ENCODE measurements around the gene CCDC57. TPM values are rescaled to one million over a fixed set of nuclear protein-coding genes. Genes with fewer than 3 reads are reported as not detected.
A peak's percentile ranks its signal among the peaks of the same experiment; 100 is the strongest.

CCDC57 gene
- total and polyA plus RNA-seq, 10 donors, result 28.8 to 164 (median 51.9) TPM

- Histone ChIP-seq H3K9me3 (no peaks in the 10 kb centered on the region), H3K36me3 (peaks cover 0 to 5% (median 0%) of the 10 kb centered on the region in 6 donors), H3K4me3 (no peak overlapping the region), H3K4me1 (peaks cover 23 to 70% (median 52%) of the 10 kb centered on the region in 6 donors), H3K27me3 (replicated peaks in 1 of 7) (no peaks in the 10 kb centered on the region), H3K27ac (peak overlapping the region in 2 of 8 donors; percentile 97 to 99)
- WGBS, 5 donors, result 90 to 95% (median 92%) methylated on average over 31 to 35 of the region's 35 CpGs
- no peak for DNase-seq
- TF ChIP-seq CTCF (IDR thresholded peaks at IDR 0.05 in 8 of 11, conservative IDR thresholded peaks at IDR 0.05 in 3 of 11), result no peak
- peak in 1 of 3 donors; percentile 8 for TF ChIP-seq POLR2AphosphoS5 (IDR thresholded peaks at IDR 0.05)
- intact Hi-C loops (cut with DNase I; ENCODE audit: low total_unique reads), result loop anchor here (10.0 kb wide), 1 partner anchor 56 kb away; no protein-coding TSS in a partner anchor
Measured at GRCh38 chr17:82100502-82101298, 111.9 kb downstream of the CCDC57 start.

GRCh38 chr17:82098939-82099763, 113.5 kb downstream of the CCDC57 start:
- peak overlapping the region; percentile 80 to 99 (median 96) for H3K27ac ChIP-seq
- TF ChIP-seq POLR2AphosphoS5 (IDR thresholded peaks at IDR 0.05) (peak in 2 of 3 donors; percentile 54 to 75), POLR2A (IDR thresholded peaks at IDR 0.05) (no peak), CTCF (IDR thresholded peaks at IDR 0.05 in 8 of 11, conservative IDR thresholded peaks at IDR 0.05 in 3 of 11) (no peak)
- 7 to 30% (median 12%) methylated on average over 25 to 80 of the region's 80 CpGs for WGBS, 5 donors
- intact Hi-C loops (cut with DNase I; ENCODE audit: low total_unique reads), result no loop called here
- peaks cover 0 to 21% (median 9%) of the 10 kb centered on the region in 6 donors for H3K36me3 ChIP-seq
- H3K27me3 ChIP-seq (replicated peaks in 1 of 7), result no peaks in the 10 kb centered on the region
- no peaks in the 10 kb centered on the region for H3K9me3 ChIP-seq
- peaks cover 20 to 60% (median 43%) of the 10 kb centered on the region in 6 donors for H3K4me1 ChIP-seq
- peak overlapping the region; percentile 58 to 97 (median 78) for H3K4me3 ChIP-seq
- peak; percentile 91 for DNase-seq

- peak within 1 kb of the TSS; percentile 58 to 97 (median 78) for H3K4me3 ChIP-seq
- 0 to 1% (median 0%) methylated on average over 47 to 124 of the region's 124 CpGs for WGBS, 5 donors
- H3K27me3 ChIP-seq (replicated peaks in 1 of 7), result no peaks in the 10 kb centered on the region
- intact Hi-C loops (cut with DNase I; ENCODE audit: low total_unique reads), result no loop called here
- peaks cover 0 to 29% (median 17%) of the 10 kb centered on the region in 6 donors for H3K36me3 ChIP-seq
- TF ChIP-seq CTCF (IDR thresholded peaks at IDR 0.05 in 8 of 11, conservative IDR thresholded peaks at IDR 0.05 in 3 of 11), result peak in 7 of 11 experiments; percentile 24 to 57 (median 41)
- peak; percentile 79 to 88 (median 88) for TF ChIP-seq POLR2AphosphoS5 (IDR thresholded peaks at IDR 0.05)
- peak; percentile 75 to 97 (median 88) for TF ChIP-seq POLR2A (IDR thresholded peaks at IDR 0.05)
- peak within 1 kb of the TSS; percentile 89 to 99 (median 96) for H3K27ac ChIP-seq
- H3K4me1 ChIP-seq, result peaks cover 20 to 60% (median 43%) of the 10 kb centered on the region in 6 donors
- no peaks in the 10 kb centered on the region for H3K9me3 ChIP-seq
- DNase-seq, result peak; percentile 97
Measured at GRCh38 chr17:82098169-82098938, 114.3 kb downstream of the CCDC57 start, which contains the start of gene FASN. FASN (minus strand) TSS chr17:82098236; CDS start chr17:82096445, 1,791 bp downstream.
